ENCODE results near the gene STK31.
"Not testable (repeated sequence)": the region's sequence is repeated elsewhere in the genome, so short reads cannot be mapped to it uniquely, and the experiment has no call there.

The STK31 gene

GRCh38 chr7:23791721-23792120 is 81.7 kb downstream of the STK31 start:
- in situ Hi-C loops (cut with MboI; ENCODE audit: low sequenced_read_pairs), result no loop called here

GRCh38 chr7:23802720-23803397 is 92.8 kb downstream of the STK31 start:
- in situ Hi-C loops (cut with MboI; ENCODE audit: low sequenced_read_pairs), result no loop called here

- in situ Hi-C loops (cut with MboI; ENCODE audit: low sequenced_read_pairs), result no loop called here
Measured at GRCh38 chr7:23804707-23805106, 94.7 kb downstream of the STK31 start.

GRCh38 chr7:23808421-23808820 is 98.4 kb downstream of the STK31 start:
- in situ Hi-C loops (cut with MboI; ENCODE audit: low sequenced_read_pairs), result no loop called here

- in situ Hi-C loops (cut with MboI; ENCODE audit: low sequenced_read_pairs), result no loop called here
Measured at GRCh38 chr7:23810099-23810498, 100.1 kb downstream of the STK31 start.

GRCh38 chr7:23811540-23811939 is 101.5 kb downstream of the STK31 start:
- in situ Hi-C loops (cut with MboI; ENCODE audit: low sequenced_read_pairs), result no loop called here

GRCh38 chr7:23828125-23828524 is 118.1 kb downstream of the STK31 start:
- in situ Hi-C loops (cut with MboI; ENCODE audit: low sequenced_read_pairs), result not testable (repeated sequence)

- in situ Hi-C loops (cut with MboI; ENCODE audit: low sequenced_read_pairs), result not testable (repeated sequence)
Measured at GRCh38 chr7:23832733-23833132, 122.7 kb downstream of the STK31 start.

- in situ Hi-C loops (cut with MboI; ENCODE audit: low sequenced_read_pairs), result no loop called here
Measured at GRCh38 chr7:23833405-23833804, 123.4 kb downstream of the STK31 start.

- in situ Hi-C loops (cut with MboI; ENCODE audit: low sequenced_read_pairs), result not testable (repeated sequence)
Measured at GRCh38 chr7:23844837-23845236, 134.8 kb downstream of the STK31 start.

- in situ Hi-C loops (cut with MboI; ENCODE audit: low sequenced_read_pairs), result no loop called here
Measured at GRCh38 chr7:23852135-23852534, 142.1 kb downstream of the STK31 start.

- in situ Hi-C loops (cut with MboI; ENCODE audit: low sequenced_read_pairs), result no loop called here
Measured at GRCh38 chr7:23852988-23853387, 143.0 kb downstream of the STK31 start.

GRCh38 chr7:23863209-23863787 is 153.3 kb downstream of the STK31 start:
- in situ Hi-C loops (cut with MboI; ENCODE audit: low sequenced_read_pairs), result no loop called here

GRCh38 chr7:23864973-23865372 is 155.0 kb downstream of the STK31 start:
- in situ Hi-C loops (cut with MboI; ENCODE audit: low sequenced_read_pairs), result no loop called here

GRCh38 chr7:23873306-23873705 is 163.3 kb downstream of the STK31 start:
- in situ Hi-C loops (cut with MboI; ENCODE audit: low sequenced_read_pairs), result no loop called here

- in situ Hi-C loops (cut with MboI; ENCODE audit: low sequenced_read_pairs), result not testable (repeated sequence)
Measured at GRCh38 chr7:23876526-23876925, 166.5 kb downstream of the STK31 start.
